HPDE6-E6E7 (cell line): Measurements from ENCODE around the gene BRD4.
A peak's percentile ranks its signal among the peaks of the same experiment; 100 is the strongest.

Source experiments
- DNase-seq: peaks from one replicate; pipeline ENCODE4 v3.0.0; 2011; ENCODE audit warnings: missing footprints; ENCODE audit errors: extremely low spot score

BRD4 gene

GRCh38 chr19:15265214-15265849 is 67.0 kb downstream of the BRD4 start:
- DNase-seq, result no peak

- DNase-seq, result no peak
Measured at GRCh38 chr19:15264933-15265206, 67.5 kb downstream of the BRD4 start.

GRCh38 chr19:15264061-15264932 is 68.0 kb downstream of the BRD4 start:
- no peak for DNase-seq

- no peak for DNase-seq
Measured at GRCh38 chr19:15263361-15263985, 68.9 kb downstream of the BRD4 start.

GRCh38 chr19:15262011-15262410 is 70.3 kb downstream of the BRD4 start:
- no peak for DNase-seq

GRCh38 chr19:15260939-15261338 is 71.4 kb downstream of the BRD4 start:
- DNase-seq, result no peak

GRCh38 chr19:15259907-15260306 is 72.4 kb downstream of the BRD4 start:
- no peak for DNase-seq

GRCh38 chr19:15257782-15258181 is 74.6 kb downstream of the BRD4 start:
- no peak for DNase-seq

GRCh38 chr19:15256708-15257331 is 75.5 kb downstream of the BRD4 start:
- no peak for DNase-seq

- DNase-seq, result no peak
Measured at GRCh38 chr19:15255359-15255990, 76.9 kb downstream of the BRD4 start.

- no peak for DNase-seq
Measured at GRCh38 chr19:15254547-15254946, 77.8 kb downstream of the BRD4 start.

- DNase-seq, result no peak
Measured at GRCh38 chr19:15253513-15253912, 78.8 kb downstream of the BRD4 start.

- no peak for DNase-seq
Measured at GRCh38 chr19:15253061-15253460, 79.3 kb downstream of the BRD4 start.

- DNase-seq, result no peak
Measured at GRCh38 chr19:15252398-15253018, 79.8 kb downstream of the BRD4 start.

- no peak for DNase-seq
Measured at GRCh38 chr19:15251749-15252397, 80.5 kb downstream of the BRD4 start.

- DNase-seq, result no peak
Measured at GRCh38 chr19:15251010-15251748, 81.2 kb downstream of the BRD4 start.

GRCh38 chr19:15250640-15250993 is 81.7 kb downstream of the BRD4 start:
- DNase-seq, result no peak

- peak; percentile 29 for DNase-seq
Measured at GRCh38 chr19:15249972-15250639, 82.2 kb downstream of the BRD4 start.

GRCh38 chr19:15249528-15249874 is 82.8 kb downstream of the BRD4 start:
- no peak for DNase-seq
